ENCODE results near the gene CRP. TPM values are rescaled to one million over a fixed set of nuclear protein-coding genes. Genes with fewer than 3 reads are reported as not detected.
"Not testable (repeated sequence)": the region's sequence is repeated elsewhere in the genome, so short reads cannot be mapped to it uniquely, and the experiment has no call there.

Gene CRP
- total RNA-seq, 1 experiment from 2014 or later, result 0.90 TPM

DNA sequence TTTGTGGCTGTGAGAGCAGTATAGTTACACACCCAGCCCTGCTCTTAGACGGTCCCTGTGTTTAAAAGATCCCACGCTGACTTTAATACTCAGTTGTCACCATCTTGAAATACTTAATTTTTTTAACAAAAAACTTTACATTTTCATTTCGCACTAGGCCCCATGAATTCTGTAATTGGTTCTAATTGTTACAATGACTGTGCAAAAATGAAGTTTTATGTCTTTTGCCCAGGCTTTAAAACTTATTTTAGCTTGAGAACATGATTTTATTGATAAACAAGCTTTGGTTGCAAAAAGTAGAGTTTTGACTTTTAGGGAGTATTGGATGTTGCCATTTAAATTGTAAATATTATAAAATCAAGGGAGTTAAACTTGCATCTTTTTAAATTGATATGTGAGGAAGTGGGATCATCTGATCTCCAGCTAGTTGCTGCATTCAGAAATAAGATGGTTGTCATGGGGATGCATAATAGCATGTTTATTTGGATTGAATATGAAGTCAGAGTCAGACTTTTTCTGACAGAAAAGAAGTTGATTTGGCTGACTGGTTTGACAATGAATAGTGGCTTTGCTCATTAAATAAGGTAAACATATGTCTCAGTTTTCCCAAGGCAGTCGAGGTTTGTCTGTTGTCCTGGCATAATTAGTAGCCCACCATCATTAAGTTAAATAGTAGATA, 23.0 kb upstream of the CRP start:
- Histone ChIP-seq H3K4me1 (ENCODE audit: control insufficient read depth, insufficient read depth, low read length) (no peaks in the 10 kb centered on the region), H3K36me3 (ENCODE audit: control insufficient read depth, insufficient read depth, low read length) (no peaks in the 10 kb centered on the region), H3K4me3 (ENCODE audit: low read depth in 2 of 2, low read length in 2 of 2) (no peak overlapping the region), H3K27me3 (ENCODE audit: control insufficient read depth, insufficient read depth, low read length) (no peaks in the 10 kb centered on the region), H3K9me3 (ENCODE audit: control insufficient read depth, insufficient read depth, low read depth, low read length) (no peaks in the 10 kb centered on the region), H3K27ac (ENCODE audit: low read length) (no peak overlapping the region)
- CTCF ChIA-PET, result no interaction called here
- ATAC-seq (no peak), DNase-seq (ENCODE audit: low read depth, low spot score) (no peak)
- no peak for TF ChIP-seq POLR2AphosphoS5 (IDR thresholded peaks at IDR 0.05; ENCODE audit: low read depth, low read length)
- TF ChIP-seq TCF7L2 (IDR thresholded peaks at IDR 0.05; ENCODE audit: low read depth, low read length), result no peak
- TF ChIP-seq, protein P1, sequence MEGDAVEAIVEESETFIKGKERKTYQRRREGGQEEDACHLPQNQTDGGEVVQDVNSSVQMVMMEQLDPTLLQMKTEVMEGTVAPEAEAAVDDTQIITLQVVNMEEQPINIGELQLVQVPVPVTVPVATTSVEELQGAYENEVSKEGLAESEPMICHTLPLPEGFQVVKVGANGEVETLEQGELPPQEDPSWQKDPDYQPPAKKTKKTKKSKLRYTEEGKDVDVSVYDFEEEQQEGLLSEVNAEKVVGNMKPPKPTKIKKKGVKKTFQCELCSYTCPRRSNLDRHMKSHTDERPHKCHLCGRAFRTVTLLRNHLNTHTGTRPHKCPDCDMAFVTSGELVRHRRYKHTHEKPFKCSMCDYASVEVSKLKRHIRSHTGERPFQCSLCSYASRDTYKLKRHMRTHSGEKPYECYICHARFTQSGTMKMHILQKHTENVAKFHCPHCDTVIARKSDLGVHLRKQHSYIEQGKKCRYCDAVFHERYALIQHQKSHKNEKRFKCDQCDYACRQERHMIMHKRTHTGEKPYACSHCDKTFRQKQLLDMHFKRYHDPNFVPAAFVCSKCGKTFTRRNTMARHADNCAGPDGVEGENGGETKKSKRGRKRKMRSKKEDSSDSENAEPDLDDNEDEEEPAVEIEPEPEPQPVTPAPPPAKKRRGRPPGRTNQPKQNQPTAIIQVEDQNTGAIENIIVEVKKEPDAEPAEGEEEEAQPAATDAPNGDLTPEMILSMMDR (IDR thresholded peaks at IDR 0.05), result no peak
- TF ChIP-seq, protein P2, sequence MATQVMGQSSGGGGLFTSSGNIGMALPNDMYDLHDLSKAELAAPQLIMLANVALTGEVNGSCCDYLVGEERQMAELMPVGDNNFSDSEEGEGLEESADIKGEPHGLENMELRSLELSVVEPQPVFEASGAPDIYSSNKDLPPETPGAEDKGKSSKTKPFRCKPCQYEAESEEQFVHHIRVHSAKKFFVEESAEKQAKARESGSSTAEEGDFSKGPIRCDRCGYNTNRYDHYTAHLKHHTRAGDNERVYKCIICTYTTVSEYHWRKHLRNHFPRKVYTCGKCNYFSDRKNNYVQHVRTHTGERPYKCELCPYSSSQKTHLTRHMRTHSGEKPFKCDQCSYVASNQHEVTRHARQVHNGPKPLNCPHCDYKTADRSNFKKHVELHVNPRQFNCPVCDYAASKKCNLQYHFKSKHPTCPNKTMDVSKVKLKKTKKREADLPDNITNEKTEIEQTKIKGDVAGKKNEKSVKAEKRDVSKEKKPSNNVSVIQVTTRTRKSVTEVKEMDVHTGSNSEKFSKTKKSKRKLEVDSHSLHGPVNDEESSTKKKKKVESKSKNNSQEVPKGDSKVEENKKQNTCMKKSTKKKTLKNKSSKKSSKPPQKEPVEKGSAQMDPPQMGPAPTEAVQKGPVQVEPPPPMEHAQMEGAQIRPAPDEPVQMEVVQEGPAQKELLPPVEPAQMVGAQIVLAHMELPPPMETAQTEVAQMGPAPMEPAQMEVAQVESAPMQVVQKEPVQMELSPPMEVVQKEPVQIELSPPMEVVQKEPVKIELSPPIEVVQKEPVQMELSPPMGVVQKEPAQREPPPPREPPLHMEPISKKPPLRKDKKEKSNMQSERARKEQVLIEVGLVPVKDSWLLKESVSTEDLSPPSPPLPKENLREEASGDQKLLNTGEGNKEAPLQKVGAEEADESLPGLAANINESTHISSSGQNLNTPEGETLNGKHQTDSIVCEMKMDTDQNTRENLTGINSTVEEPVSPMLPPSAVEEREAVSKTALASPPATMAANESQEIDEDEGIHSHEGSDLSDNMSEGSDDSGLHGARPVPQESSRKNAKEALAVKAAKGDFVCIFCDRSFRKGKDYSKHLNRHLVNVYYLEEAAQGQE (IDR thresholded peaks at IDR 0.05; ENCODE audit: insufficient read depth in 1 of 2, low read depth in 2 of 2, low read length in 1 of 2), result no peak
- no peak for TF ChIP-seq SIN3A (IDR thresholded peaks at IDR 0.05; ENCODE audit: borderline replicate concordance, insufficient read depth, low read depth, low read length)
- in situ Hi-C loops (cut with HindIII; ENCODE audit: low pct_unique_long_range_greater_than_20kb, low sequenced_read_pairs), result no loop called here
- POLR2A ChIA-PET, result no interaction called here
- intact Hi-C loops (cut with micrococcal nuclease; ENCODE audit: unreplicated experiment), result no loop called here
- BruUV-seq (replicated peaks), result no TSS peak

DNA sequence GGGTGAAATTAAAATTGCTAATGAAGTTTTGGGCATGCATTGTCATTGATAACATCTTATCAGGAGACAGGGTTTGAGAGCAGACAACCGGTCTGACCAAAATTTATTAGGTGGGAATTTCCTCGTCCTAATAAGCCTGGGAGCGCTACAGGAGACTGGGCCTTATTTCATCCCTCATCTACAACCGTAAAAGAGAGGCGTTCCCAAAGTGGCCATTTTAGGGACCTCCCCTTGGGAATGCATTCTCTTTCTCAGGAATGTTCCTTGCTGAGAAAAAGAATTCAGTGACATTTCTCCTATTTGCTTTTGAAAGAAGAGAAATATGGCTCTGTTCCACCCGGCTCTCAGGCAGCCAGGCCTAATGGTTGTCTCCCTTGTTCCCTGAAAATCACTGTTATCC, 8.8 kb upstream of the CRP start:
- H3K4me3 ChIP-seq (ENCODE audit: low read depth in 2 of 2, low read length in 2 of 2); DNase-seq (ENCODE audit: low read depth, low spot score); BruUV-seq (replicated peaks); CTCF ChIA-PET; ATAC-seq; intact Hi-C loops (cut with micrococcal nuclease; ENCODE audit: unreplicated experiment); H3K27ac ChIP-seq (ENCODE audit: low read length); H3K27me3 ChIP-seq (ENCODE audit: control insufficient read depth, insufficient read depth, low read length); H3K4me1 ChIP-seq (ENCODE audit: control insufficient read depth, insufficient read depth, low read length); POLR2A ChIA-PET; H3K36me3 ChIP-seq (ENCODE audit: control insufficient read depth, insufficient read depth, low read length); H3K9me3 ChIP-seq (ENCODE audit: control insufficient read depth, insufficient read depth, low read depth, low read length); in situ Hi-C loops (cut with HindIII; ENCODE audit: low pct_unique_long_range_greater_than_20kb, low sequenced_read_pairs): not testable (repeated sequence)

DNA sequence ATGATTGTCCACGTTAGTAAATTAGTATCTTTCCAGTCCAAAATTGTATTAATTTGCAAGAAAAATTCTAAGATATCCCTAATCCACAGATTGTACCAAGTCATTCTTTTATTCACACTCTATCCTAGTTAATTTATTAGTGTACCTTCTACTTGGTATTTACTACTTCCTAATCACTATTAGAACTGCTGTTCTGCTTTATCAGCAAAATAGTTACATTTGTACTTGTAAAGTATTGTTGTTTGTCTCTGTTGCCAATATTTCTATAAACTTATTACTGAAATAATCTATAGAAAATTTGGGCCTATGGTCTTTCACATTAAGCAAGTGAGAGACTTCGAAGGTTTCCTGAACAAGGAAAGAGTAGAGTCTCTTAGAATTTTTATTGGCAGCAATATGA, 5.6 kb upstream of the CRP start:
- H3K27ac ChIP-seq (ENCODE audit: low read length), result no peak overlapping the region
- intact Hi-C loops (cut with micrococcal nuclease; ENCODE audit: unreplicated experiment), result no loop called here
- in situ Hi-C loops (cut with HindIII; ENCODE audit: low pct_unique_long_range_greater_than_20kb, low sequenced_read_pairs), result no loop called here
- POLR2A ChIA-PET, result no interaction called here
- CTCF ChIA-PET, result no interaction called here
- DNase-seq (ENCODE audit: low read depth, low spot score), result no peak
- no TSS peak for BruUV-seq (replicated peaks)
- ATAC-seq, result no peak
- no peaks in the 10 kb centered on the region for H3K4me1 ChIP-seq (ENCODE audit: control insufficient read depth, insufficient read depth, low read length)
- TF ChIP-seq SIN3A (IDR thresholded peaks at IDR 0.05; ENCODE audit: borderline replicate concordance, insufficient read depth, low read depth, low read length) (no peak), TCF7L2 (IDR thresholded peaks at IDR 0.05; ENCODE audit: low read depth, low read length) (no peak), POLR2AphosphoS5 (IDR thresholded peaks at IDR 0.05; ENCODE audit: low read depth, low read length) (no peak)
- TF ChIP-seq, protein P1 (IDR thresholded peaks at IDR 0.05), result no peak
- TF ChIP-seq, protein P2 (IDR thresholded peaks at IDR 0.05; ENCODE audit: insufficient read depth in 1 of 2, low read depth in 2 of 2, low read length in 1 of 2), result no peak
- no peaks in the 10 kb centered on the region for H3K36me3 ChIP-seq (ENCODE audit: control insufficient read depth, insufficient read depth, low read length)
- H3K9me3 ChIP-seq (ENCODE audit: control insufficient read depth, insufficient read depth, low read depth, low read length), result 0 out of 2 replicates have a peak, but pooled peaks cover 2% of the 10 kb centered on the region
- no peak overlapping the region for H3K4me3 ChIP-seq (ENCODE audit: low read depth in 2 of 2, low read length in 2 of 2)
- H3K27me3 ChIP-seq (ENCODE audit: control insufficient read depth, insufficient read depth, low read length), result no peaks in the 10 kb centered on the region

Data from Panc1 (cell line).